GM19438 (cell line): ENCODE results near the gene SAA2.
"Not testable (repeated sequence)": the region's sequence is repeated elsewhere in the genome, so short reads cannot be mapped to it uniquely, and the experiment has no call there.

Experiments used
- ATAC-seq: cut with Tn5 transposase; IDR thresholded peaks from one replicate; pipeline ENCODE4 v1.9.1; 2021; ENCODE audit warnings: low read depth; ENCODE audit not compliant: unreplicated experiment

SAA2 gene

GRCh38 chr11:18203723-18204122, 44.7 kb downstream of the SAA2 start:
- no peak for ATAC-seq

GRCh38 chr11:18197738-18198137, 50.7 kb downstream of the SAA2 start:
- not testable (repeated sequence) for ATAC-seq

GRCh38 chr11:18196532-18196931, 51.9 kb downstream of the SAA2 start:
- ATAC-seq = no peak
